ENCODE measurements around the gene KCNE2.

KCNE2 gene

DNA sequence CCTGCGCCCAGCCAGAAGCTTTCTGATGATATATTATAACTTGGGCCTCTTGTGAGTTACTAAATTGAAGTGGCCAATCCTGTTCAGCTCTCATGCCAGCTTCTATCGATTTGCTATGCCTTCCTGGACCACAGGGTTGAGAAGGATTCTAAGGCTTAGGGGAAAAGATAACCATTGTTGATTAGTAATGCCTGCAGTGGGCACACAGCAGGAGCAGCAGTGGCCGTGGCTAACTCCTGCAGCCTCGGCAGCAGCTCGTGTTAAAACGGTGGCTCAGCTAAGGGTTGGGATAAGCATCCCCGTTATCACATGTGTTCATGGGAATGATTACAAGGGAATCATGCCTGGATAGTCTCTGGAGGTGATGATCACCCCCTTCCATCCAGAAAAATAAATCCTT is 20.5 kb upstream of the KCNE2 start:
- DNase-seq (ENCODE audit: low spot score): peak; percentile 28
- H3K4me3 ChIP-seq: no peak overlapping the region
- TF ChIP-seq, protein P1, sequence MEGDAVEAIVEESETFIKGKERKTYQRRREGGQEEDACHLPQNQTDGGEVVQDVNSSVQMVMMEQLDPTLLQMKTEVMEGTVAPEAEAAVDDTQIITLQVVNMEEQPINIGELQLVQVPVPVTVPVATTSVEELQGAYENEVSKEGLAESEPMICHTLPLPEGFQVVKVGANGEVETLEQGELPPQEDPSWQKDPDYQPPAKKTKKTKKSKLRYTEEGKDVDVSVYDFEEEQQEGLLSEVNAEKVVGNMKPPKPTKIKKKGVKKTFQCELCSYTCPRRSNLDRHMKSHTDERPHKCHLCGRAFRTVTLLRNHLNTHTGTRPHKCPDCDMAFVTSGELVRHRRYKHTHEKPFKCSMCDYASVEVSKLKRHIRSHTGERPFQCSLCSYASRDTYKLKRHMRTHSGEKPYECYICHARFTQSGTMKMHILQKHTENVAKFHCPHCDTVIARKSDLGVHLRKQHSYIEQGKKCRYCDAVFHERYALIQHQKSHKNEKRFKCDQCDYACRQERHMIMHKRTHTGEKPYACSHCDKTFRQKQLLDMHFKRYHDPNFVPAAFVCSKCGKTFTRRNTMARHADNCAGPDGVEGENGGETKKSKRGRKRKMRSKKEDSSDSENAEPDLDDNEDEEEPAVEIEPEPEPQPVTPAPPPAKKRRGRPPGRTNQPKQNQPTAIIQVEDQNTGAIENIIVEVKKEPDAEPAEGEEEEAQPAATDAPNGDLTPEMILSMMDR (IDR thresholded peaks at IDR 0.05): no peak
- H3K27ac ChIP-seq: no peak overlapping the region

- DNase-seq (ENCODE audit: low spot score): peak; percentile 33
- peak overlapping the region in 1 of 2 donors; percentile 89 for H3K27ac ChIP-seq
- no peak overlapping the region for H3K4me3 ChIP-seq
- TF ChIP-seq, protein P1 (IDR thresholded peaks at IDR 0.05): no peak
These were observed 19.9 kb upstream of the KCNE2 start for GRCh38 chr21:34343838-34344381.

GRCh38 chr21:34344584-34344983 is 19.2 kb upstream of the KCNE2 start:
- TF ChIP-seq, protein P1 (IDR thresholded peaks at IDR 0.05): no peak
- H3K4me3 ChIP-seq: no peak overlapping the region
- H3K27ac ChIP-seq: peak overlapping the region in 1 of 2 donors; percentile 89
- peak; percentile 61 for DNase-seq (ENCODE audit: low spot score)

DNA sequence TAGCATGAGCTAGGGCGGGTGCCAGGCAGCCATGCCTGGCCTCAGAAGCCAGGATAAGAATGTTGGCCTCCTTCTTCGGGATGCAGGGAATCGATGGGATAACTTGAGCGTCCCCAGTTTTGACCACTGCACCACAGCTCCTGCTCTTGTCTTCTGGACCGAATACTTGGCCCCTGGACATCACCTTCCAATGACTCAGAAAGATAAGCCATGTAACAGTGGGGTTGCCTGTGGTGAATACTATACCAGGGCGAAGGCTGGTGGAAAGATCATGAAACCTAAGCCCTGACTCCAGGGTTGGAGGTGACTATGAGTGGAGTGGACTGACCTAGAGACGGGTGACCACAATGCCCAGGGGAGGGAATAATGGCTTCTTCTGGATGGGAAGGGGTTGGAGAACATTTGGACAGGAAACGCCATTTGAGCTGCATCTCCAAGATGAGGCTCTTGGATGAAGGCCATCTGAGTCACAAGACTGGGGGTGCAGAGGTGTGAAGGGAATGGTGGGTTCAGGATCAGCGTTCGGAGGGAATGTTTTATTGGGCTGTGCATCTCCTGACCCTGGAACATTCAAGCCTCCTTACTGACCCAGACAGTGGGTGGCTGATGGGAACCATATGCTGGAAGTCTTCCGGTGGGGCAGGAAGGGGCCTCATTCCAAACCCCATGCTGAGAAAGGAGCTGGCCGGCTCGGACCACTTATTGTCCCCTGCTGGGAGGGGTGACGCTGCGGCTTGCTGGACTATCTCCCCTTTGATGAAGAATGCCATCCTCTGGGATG is 18.5 kb upstream of the KCNE2 start:
- peak overlapping the region; percentile 39 for H3K4me3 ChIP-seq
- TF ChIP-seq, protein P1 (IDR thresholded peaks at IDR 0.05): no peak
- H3K27ac ChIP-seq: peak overlapping the region; percentile 83 to 89
- DNase-seq (ENCODE audit: low spot score): peak; percentile 53

- peak; percentile 75 for DNase-seq (ENCODE audit: low spot score)
- TF ChIP-seq, protein P1 (IDR thresholded peaks at IDR 0.05): no peak
- Histone ChIP-seq H3K27ac (peak overlapping the region; percentile 83 to 89), H3K4me3 (peak overlapping the region; percentile 39)
These were observed 17.9 kb upstream of the KCNE2 start for GRCh38 chr21:34345892-34346291.

- TF ChIP-seq, protein P1 (IDR thresholded peaks at IDR 0.05): no peak
- peak; percentile 61 for DNase-seq (ENCODE audit: low spot score)
- Histone ChIP-seq H3K4me3 (no peak overlapping the region), H3K27ac (no peak overlapping the region)
These were observed 14.8 kb upstream of the KCNE2 start for GRCh38 chr21:34348890-34349519.

Measured in coronary artery (tissue), 2 donors.